GM13976 (cell line): Measurements from ENCODE around the gene IGF2BP3.

Experiments
- DNase-seq: peaks from one replicate; pipeline ENCODE4 v3.0.0; 2012; ENCODE audit warnings: low spot score
- in situ Hi-C: fragments of 300-500 bp; cut with MboI; formaldehyde crosslinking; loops from one replicate; pipeline ENCODE4 v1.12.0; 2022; ENCODE audit warnings: low sequenced_read_pairs, mixed read lengths, inconsistent platforms; ENCODE audit not compliant: unreplicated experiment
- TF ChIP-seq, protein P1 (sequence below): IDR thresholded peaks from 2 replicates; pipeline ENCODE4 v1.5.1; 2012; ENCODE audit warnings: borderline replicate concordance, mild to moderate bottlenecking; ENCODE audit not compliant: insufficient read depth; ENCODE audit errors: extremely low read depth, missing control alignments, control extremely low read depth

IGF2BP3 gene

GRCh38 chr7:23449941-23450340 is 20.4 kb downstream of the IGF2BP3 start:
- TF ChIP-seq, protein P1, sequence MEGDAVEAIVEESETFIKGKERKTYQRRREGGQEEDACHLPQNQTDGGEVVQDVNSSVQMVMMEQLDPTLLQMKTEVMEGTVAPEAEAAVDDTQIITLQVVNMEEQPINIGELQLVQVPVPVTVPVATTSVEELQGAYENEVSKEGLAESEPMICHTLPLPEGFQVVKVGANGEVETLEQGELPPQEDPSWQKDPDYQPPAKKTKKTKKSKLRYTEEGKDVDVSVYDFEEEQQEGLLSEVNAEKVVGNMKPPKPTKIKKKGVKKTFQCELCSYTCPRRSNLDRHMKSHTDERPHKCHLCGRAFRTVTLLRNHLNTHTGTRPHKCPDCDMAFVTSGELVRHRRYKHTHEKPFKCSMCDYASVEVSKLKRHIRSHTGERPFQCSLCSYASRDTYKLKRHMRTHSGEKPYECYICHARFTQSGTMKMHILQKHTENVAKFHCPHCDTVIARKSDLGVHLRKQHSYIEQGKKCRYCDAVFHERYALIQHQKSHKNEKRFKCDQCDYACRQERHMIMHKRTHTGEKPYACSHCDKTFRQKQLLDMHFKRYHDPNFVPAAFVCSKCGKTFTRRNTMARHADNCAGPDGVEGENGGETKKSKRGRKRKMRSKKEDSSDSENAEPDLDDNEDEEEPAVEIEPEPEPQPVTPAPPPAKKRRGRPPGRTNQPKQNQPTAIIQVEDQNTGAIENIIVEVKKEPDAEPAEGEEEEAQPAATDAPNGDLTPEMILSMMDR: no peak
- in situ Hi-C loops: no loop called here
- no peak for DNase-seq

GRCh38 chr7:23445326-23445725 is 25.0 kb downstream of the IGF2BP3 start:
- no peak for DNase-seq
- in situ Hi-C loops: no loop called here
- TF ChIP-seq, protein P1: no peak

DNA sequence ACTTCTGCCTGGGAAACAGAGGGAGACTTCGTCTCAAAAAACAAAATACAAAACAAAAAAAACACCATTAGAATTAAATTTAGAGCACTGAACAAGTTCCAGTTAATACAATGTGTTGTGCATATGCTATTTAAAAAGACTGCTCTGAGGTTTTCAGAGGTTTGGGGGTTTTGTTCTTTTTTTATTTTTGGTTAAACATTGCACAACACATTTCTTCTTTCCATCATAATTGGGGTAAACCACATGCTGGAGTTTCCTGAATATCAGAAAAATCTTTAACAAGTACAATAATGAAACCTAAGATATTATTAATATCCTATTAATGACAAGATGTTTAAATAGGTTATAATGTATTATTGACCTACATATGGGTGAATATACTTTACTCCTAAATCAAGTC is 26.3 kb downstream of the IGF2BP3 start:
- TF ChIP-seq, protein P1: no peak
- in situ Hi-C loops: no loop called here
- DNase-seq: no peak

GRCh38 chr7:23438171-23438570 is 32.1 kb downstream of the IGF2BP3 start:
- in situ Hi-C loops: no loop called here
- no peak for DNase-seq
- TF ChIP-seq, protein P1: no peak

DNA sequence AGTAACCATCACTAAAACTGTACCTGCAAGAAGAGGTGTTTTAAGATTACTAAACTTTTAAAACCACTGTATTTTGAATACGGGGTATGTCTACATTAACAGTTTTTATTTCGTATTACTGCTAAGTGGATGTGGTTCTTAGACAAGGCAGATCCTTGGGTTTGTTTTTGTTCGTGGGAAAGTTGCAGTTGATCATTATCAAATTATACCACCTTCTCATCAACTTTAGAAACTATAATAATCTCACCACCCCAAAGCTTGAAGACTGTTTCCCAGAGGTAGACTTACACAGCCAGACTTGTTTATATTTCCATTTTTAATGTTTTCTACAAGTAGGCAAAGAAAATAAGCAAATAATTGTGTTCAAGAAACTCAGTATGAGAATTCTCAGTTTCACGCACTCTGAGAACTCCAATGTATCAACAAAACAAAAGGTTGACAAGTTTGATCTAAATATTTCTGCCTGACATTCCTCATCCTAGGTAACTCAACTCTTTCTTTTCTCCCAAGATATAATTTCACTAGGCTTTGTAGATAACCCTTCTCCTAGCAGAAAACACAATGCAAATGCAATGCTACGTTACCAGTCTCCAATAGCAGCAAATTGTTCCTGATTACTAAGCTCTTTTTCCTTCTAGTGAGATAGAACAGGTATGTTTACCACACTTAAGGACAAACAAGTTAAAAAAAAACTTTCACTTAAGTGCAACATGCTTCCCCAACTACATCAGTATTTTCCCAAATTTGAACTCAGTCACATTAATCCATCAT is 36.0 kb downstream of the IGF2BP3 start:
- TF ChIP-seq, protein P1: no peak
- no peak for DNase-seq
- in situ Hi-C loops: no loop called here

- TF ChIP-seq, protein P1: no peak
- no peak for DNase-seq
- in situ Hi-C loops: no loop called here
Observed at GRCh38 chr7:23431702-23432199, 38.5 kb downstream of the IGF2BP3 start.
